CD4-positive, alpha-beta T cell treated with Interleukin-15 for 4 hours (primary cell): ENCODE results near the gene KCNN3.

Experiments
- DNase-seq: peaks from one replicate; pipeline ENCODE4 v3.0.0-alpha.2; 2020; ENCODE audit warnings: low spot score

The KCNN3 gene

GRCh38 chr1:154816369-154816768 lies 53.7 kb downstream of the KCNN3 start:
- no peak for DNase-seq

GRCh38 chr1:154813846-154814505 lies 56.1 kb downstream of the KCNN3 start:
- DNase-seq, result no peak

GRCh38 chr1:154813300-154813816 lies 56.7 kb downstream of the KCNN3 start:
- no peak for DNase-seq

GRCh38 chr1:154812877-154813276 lies 57.2 kb downstream of the KCNN3 start:
- no peak for DNase-seq

GRCh38 chr1:154810571-154810970 lies 59.5 kb downstream of the KCNN3 start:
- DNase-seq, result no peak

- no peak for DNase-seq
Observed at GRCh38 chr1:154809436-154810413, 60.4 kb downstream of the KCNN3 start.

GRCh38 chr1:154808909-154809262 lies 61.2 kb downstream of the KCNN3 start:
- DNase-seq, result no peak

- no peak for DNase-seq
Observed at GRCh38 chr1:154808261-154808908, 61.7 kb downstream of the KCNN3 start.

GRCh38 chr1:154807048-154807591 lies 63.0 kb downstream of the KCNN3 start:
- no peak for DNase-seq

- DNase-seq, result no peak
Observed at GRCh38 chr1:154806333-154806732, 63.7 kb downstream of the KCNN3 start.

GRCh38 chr1:154802982-154803920 lies 66.8 kb downstream of the KCNN3 start:
- DNase-seq, result no peak

- DNase-seq, result no peak
Observed at GRCh38 chr1:154802336-154802969, 67.6 kb downstream of the KCNN3 start.

- DNase-seq, result no peak
Observed at GRCh38 chr1:154801234-154802011, 68.7 kb downstream of the KCNN3 start.

GRCh38 chr1:154799188-154799587 lies 70.9 kb downstream of the KCNN3 start:
- DNase-seq, result no peak

- DNase-seq, result no peak
Observed at GRCh38 chr1:154798645-154799044, 71.4 kb downstream of the KCNN3 start.

- DNase-seq, result no peak
Observed at GRCh38 chr1:154797175-154797574, 72.9 kb downstream of the KCNN3 start.

GRCh38 chr1:154796303-154796892 lies 73.7 kb downstream of the KCNN3 start:
- DNase-seq, result no peak

GRCh38 chr1:154794608-154795007 lies 75.5 kb downstream of the KCNN3 start:
- no peak for DNase-seq

GRCh38 chr1:154793685-154794084 lies 76.4 kb downstream of the KCNN3 start:
- no peak for DNase-seq
